H9 (cell line): ENCODE measurements around the gene CARTPT. TPM values are rescaled to one million over a fixed set of nuclear protein-coding genes. Genes with fewer than 3 reads are reported as not detected.

Experiments used
- DNase-seq: peaks from one replicate; pipeline ENCODE4 v3.0.0-alpha.2; 2017
- H2AFZ ChIP-seq: one replicate; pipeline ENCODE4 v1.6.1; 2013; ENCODE audit warnings: mild to moderate bottlenecking, low read length, control low read depth, moderate library complexity
- H2AK5ac ChIP-seq: 2 replicates; pipeline ENCODE4 v1.6.1; 2013; ENCODE audit warnings: low read length, control low read depth, mixed read lengths; ENCODE audit not compliant: insufficient read length
- H2BK120ac ChIP-seq: one replicate; pipeline ENCODE4 v1.6.1; 2013; ENCODE audit warnings: low read depth, mild to moderate bottlenecking, low read length, control low read depth, inconsistent platforms; ENCODE audit not compliant: poor library complexity, severe bottlenecking
- H2BK12ac ChIP-seq: 2 replicates; pipeline ENCODE4 v1.6.1; 2013; ENCODE audit warnings: low read length, control low read depth, mixed read lengths, low read depth; ENCODE audit not compliant: insufficient read length
- H2BK15ac ChIP-seq: 2 replicates; pipeline ENCODE4 v1.6.1; 2013; ENCODE audit warnings: low read depth, low read length, control low read depth
- H2BK20ac ChIP-seq: one replicate; pipeline ENCODE4 v1.6.1; 2013; ENCODE audit warnings: low read depth, mild to moderate bottlenecking, low read length, control low read depth, inconsistent platforms; ENCODE audit not compliant: poor library complexity, severe bottlenecking
- H2BK5ac ChIP-seq: 2 replicates; pipeline ENCODE4 v1.6.1; 2013; ENCODE audit warnings: low read length, control low read depth, mixed read lengths; ENCODE audit not compliant: insufficient read length
- H3K14ac ChIP-seq: 2 replicates; pipeline ENCODE4 v1.6.1; 2013; ENCODE audit warnings: low read length, control low read depth; ENCODE audit not compliant: insufficient read depth
- H3K18ac ChIP-seq: 2 replicates; pipeline ENCODE4 v1.6.1; 2013; ENCODE audit warnings: low read depth, mild to moderate bottlenecking, mixed read lengths, low read length, control low read depth; ENCODE audit not compliant: insufficient read length
- H3K23ac ChIP-seq: 2 replicates; pipeline ENCODE4 v1.6.1; 2013; ENCODE audit warnings: low read length, control low read depth, mixed read lengths, low read depth; ENCODE audit not compliant: insufficient read length
- H3K23me2 ChIP-seq: 2 replicates; pipeline ENCODE4 v1.6.1; 2013; ENCODE audit warnings: low read depth, mild to moderate bottlenecking, mixed read lengths, low read length, control low read depth; ENCODE audit not compliant: insufficient read length, poor library complexity, severe bottlenecking
- H3K27ac ChIP-seq: 2 replicates; pipeline ENCODE4 v1.5.1; 2013; ENCODE audit warnings: low read length, control low read depth, mixed read lengths, low read depth; ENCODE audit not compliant: insufficient read length
- H3K27me3 ChIP-seq: 2 replicates; pipeline ENCODE4 v1.6.1; 2013; ENCODE audit warnings: low read length, control low read depth, inconsistent platforms; ENCODE audit not compliant: insufficient read depth
- H3K4ac ChIP-seq: 2 replicates; pipeline ENCODE4 v1.6.1; 2013; ENCODE audit warnings: low read depth, mild to moderate bottlenecking, control low read depth, inconsistent platforms, low read length, moderate library complexity
- H3K4me1 ChIP-seq: 2 replicates; pipeline ENCODE4 v1.6.1; 2013; ENCODE audit warnings: low read length, control low read depth, inconsistent platforms; ENCODE audit not compliant: insufficient read depth
- H3K4me2 ChIP-seq: 2 replicates; pipeline ENCODE4 v1.6.1; 2013; ENCODE audit warnings: low read length, control low read depth, mixed read lengths; ENCODE audit not compliant: insufficient read length, insufficient read depth
- H3K56ac ChIP-seq: 2 replicates; pipeline ENCODE4 v1.6.1; 2013; ENCODE audit warnings: low read depth, mild to moderate bottlenecking, mixed read lengths, low read length, control low read depth; ENCODE audit not compliant: insufficient read length
- H3K79me1 ChIP-seq: 2 replicates; pipeline ENCODE4 v1.6.1; 2013; ENCODE audit warnings: low read depth, mild to moderate bottlenecking, moderate library complexity, low read length, control low read depth, inconsistent platforms; ENCODE audit not compliant: insufficient read depth, poor library complexity, severe bottlenecking
- H3K79me2 ChIP-seq: 2 replicates; pipeline ENCODE4 v1.6.1; 2013; ENCODE audit warnings: low read length, control low read depth, inconsistent platforms; ENCODE audit not compliant: insufficient read depth
- H3K9ac ChIP-seq: 2 replicates; pipeline ENCODE4 v1.6.1; 2013; ENCODE audit warnings: low read length, control low read depth, mixed read lengths; ENCODE audit not compliant: insufficient read length; ENCODE audit errors: extremely low read depth
- H3K9me3 ChIP-seq: one replicate; pipeline ENCODE4 v1.6.1; 2013; ENCODE audit warnings: low read depth, low read length, inconsistent platforms; ENCODE audit not compliant: control insufficient read depth
- H3T11ph ChIP-seq: one replicate; pipeline ENCODE4 v1.6.1; 2013; ENCODE audit warnings: mild to moderate bottlenecking, low read length, control low read depth, inconsistent platforms
- H4K20me1 ChIP-seq: one replicate; pipeline ENCODE4 v1.6.1; 2013; ENCODE audit not compliant: control insufficient read depth, insufficient read length, insufficient read depth
- H4K5ac ChIP-seq: 2 replicates; pipeline ENCODE4 v1.6.1; 2013; ENCODE audit warnings: low read depth, mild to moderate bottlenecking, mixed read lengths, low read length, control low read depth; ENCODE audit not compliant: insufficient read length
- H4K8ac ChIP-seq: replicated peaks from 2 replicates; pipeline ENCODE4 v1.6.1; 2013; ENCODE audit warnings: low read length, control low read depth, mixed read lengths, low read depth; ENCODE audit not compliant: insufficient read length
- H4K91ac ChIP-seq: 2 replicates; pipeline ENCODE4 v1.6.1; 2013; ENCODE audit warnings: low read depth, mild to moderate bottlenecking, moderate library complexity, mixed read lengths, low read length, control low read depth; ENCODE audit not compliant: insufficient read length
- H3K27ac Mint-ChIP-seq, 3 experiments: 2 replicates in 2 of 3; 3 replicates in 1 of 3; pipeline ENCODE4 v1.8.0; 2020 to 2021; ENCODE audit warnings: mixed read lengths in 3 of 3, mild to moderate bottlenecking in 1 of 3, moderate library complexity in 1 of 3
- H3K27me3 Mint-ChIP-seq: 2 replicates; pipeline ENCODE4 v1.8.0; 2021; ENCODE audit warnings: low read depth, mild to moderate bottlenecking, moderate library complexity, mixed read lengths
- H3K36me3 Mint-ChIP-seq, 3 experiments: 2 replicates in 2 of 3; 3 replicates in 1 of 3; pipeline ENCODE4 v1.8.0; 2020 to 2021; ENCODE audit warnings: low read depth in 3 of 3, mixed read lengths in 3 of 3; ENCODE audit not compliant: insufficient read depth in 1 of 3
- H3K4me1 Mint-ChIP-seq, 2 experiments: 2 replicates each; pipeline ENCODE4 v1.8.0; 2020; ENCODE audit warnings: mixed read lengths in 2 of 2
- H3K4me3 Mint-ChIP-seq, 2 experiments: 2 replicates in 1 of 2; 3 replicates in 1 of 2; pipeline ENCODE4 v1.8.0; 2020 to 2021; ENCODE audit warnings: mild to moderate bottlenecking in 2 of 2, mixed read lengths in 2 of 2, moderate library complexity in 1 of 2
- H3K9me3 Mint-ChIP-seq, 2 experiments: 2 replicates in 1 of 2; 3 replicates in 1 of 2; pipeline ENCODE4 v1.8.0; 2020; ENCODE audit warnings: mild to moderate bottlenecking in 2 of 2, mixed read lengths in 2 of 2, moderate library complexity in 1 of 2
- CTCF ChIP-seq: fragments of 200-600 bp; sonication (generic); conservative IDR thresholded peaks from 3 replicates; pipeline ENCODE4 v1.8.0; 2021; ENCODE audit warnings: antibody characterized with exemption, mild to moderate bottlenecking
- WGBS: extraction: QIAGEN DNeasy Blood & Tissue Kit; methylation state at CpG from one replicate; pipeline ENCODE4 v1.1.7; 2013; ENCODE audit warnings: missing lambda C conversion rate, low lambda C conversion rate, mixed read lengths; ENCODE audit not compliant: insufficient read length; ENCODE audit errors: extremely low coverage; 5-methylcytosine and 5-hydroxymethylcytosine counted together
- total RNA-seq: library from RNA; stranded (reverse); gene quantifications from 2 replicates; pipeline ENCODE4 v1.2.1, GENCODE V29; 2021

The CARTPT gene
- total RNA-seq, 1 experiment from 2014 or later = not detected

GRCh38 chr5:71744009-71744790 is 25.1 kb downstream of the CARTPT start:
- H3K79me2 ChIP-seq = no peaks in the 10 kb centered on the region

More at GRCh38 chr5:71744009-71744790, 25.1 kb downstream of the CARTPT start:
- H4K8ac ChIP-seq = no peak overlapping the region
- H3K23me2 ChIP-seq = no peaks in the 10 kb centered on the region
- peaks cover 0 to 4% (median 0%) of the 10 kb centered on the region in 3 experiments; a peak in 2 of 7 replicates for H3K36me3 Mint-ChIP-seq
- H3K9ac ChIP-seq = no peak overlapping the region
- H3K27me3 Mint-ChIP-seq = no peaks in the 10 kb centered on the region
- H2BK20ac ChIP-seq = no peak overlapping the region
- H3K9me3 ChIP-seq = no peaks in the 10 kb centered on the region
- no peak overlapping the region for H3K27ac ChIP-seq
- 0 out of 5 replicates have a peak, but pooled peaks cover 3 to 5% of the 10 kb centered on the region in 2 experiments for H3K9me3 Mint-ChIP-seq
- H2BK12ac ChIP-seq = no peak overlapping the region
- no peak for DNase-seq
- H3K27me3 ChIP-seq = no peaks in the 10 kb centered on the region
- TF ChIP-seq CTCF = no peak
- no peak overlapping the region for H3K23ac ChIP-seq
- no peak overlapping the region for H2BK15ac ChIP-seq
- H4K5ac ChIP-seq = no peak overlapping the region
- no peaks in the 10 kb centered on the region for H3K79me1 ChIP-seq
- no peak overlapping the region for H3K4ac ChIP-seq
- H3T11ph ChIP-seq = no peak overlapping the region
- no peak overlapping the region for H3K4me3 Mint-ChIP-seq
- H3K18ac ChIP-seq = no peak overlapping the region
- H2BK5ac ChIP-seq = no peak overlapping the region
- no peak overlapping the region for H3K27ac Mint-ChIP-seq
- no peak overlapping the region for H2BK120ac ChIP-seq
- no peak overlapping the region for H4K91ac ChIP-seq
- no peak overlapping the region for H3K4me2 ChIP-seq
- no peak overlapping the region for H3K14ac ChIP-seq
- no CpG with 5 or more reads among the region's 7 CpGs for WGBS
- H4K20me1 ChIP-seq = no peaks in the 10 kb centered on the region
- no peaks in the 10 kb centered on the region for H3K4me1 ChIP-seq
- H3K4me1 Mint-ChIP-seq = peaks cover 9 to 12% of the 10 kb centered on the region in 2 experiments
- H2AFZ ChIP-seq = no peak overlapping the region
- no peak overlapping the region for H2AK5ac ChIP-seq
- no peak overlapping the region for H3K56ac ChIP-seq
